ENCODE results near the gene MEIS2.

DNA sequence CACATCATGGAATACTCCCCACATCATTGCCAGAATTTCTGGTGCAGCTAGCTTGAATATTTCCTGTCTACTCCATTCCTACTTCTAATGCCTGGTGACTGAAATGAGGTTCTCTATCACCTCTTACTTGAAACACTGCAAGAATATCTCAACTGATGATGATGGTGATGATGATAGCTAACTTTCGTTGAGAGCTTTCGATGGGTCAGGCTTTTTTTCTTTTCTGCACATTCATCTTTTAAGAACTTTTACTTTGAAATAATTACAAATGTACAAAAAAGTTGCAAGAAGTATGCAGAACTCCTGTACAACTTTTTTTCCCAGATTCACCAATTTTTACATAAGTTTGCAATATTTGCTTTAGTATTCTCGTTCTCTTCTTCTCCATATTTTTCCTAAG lies 233.5 kb downstream of the MEIS2 start:
- TF ChIP-seq, protein P1, sequence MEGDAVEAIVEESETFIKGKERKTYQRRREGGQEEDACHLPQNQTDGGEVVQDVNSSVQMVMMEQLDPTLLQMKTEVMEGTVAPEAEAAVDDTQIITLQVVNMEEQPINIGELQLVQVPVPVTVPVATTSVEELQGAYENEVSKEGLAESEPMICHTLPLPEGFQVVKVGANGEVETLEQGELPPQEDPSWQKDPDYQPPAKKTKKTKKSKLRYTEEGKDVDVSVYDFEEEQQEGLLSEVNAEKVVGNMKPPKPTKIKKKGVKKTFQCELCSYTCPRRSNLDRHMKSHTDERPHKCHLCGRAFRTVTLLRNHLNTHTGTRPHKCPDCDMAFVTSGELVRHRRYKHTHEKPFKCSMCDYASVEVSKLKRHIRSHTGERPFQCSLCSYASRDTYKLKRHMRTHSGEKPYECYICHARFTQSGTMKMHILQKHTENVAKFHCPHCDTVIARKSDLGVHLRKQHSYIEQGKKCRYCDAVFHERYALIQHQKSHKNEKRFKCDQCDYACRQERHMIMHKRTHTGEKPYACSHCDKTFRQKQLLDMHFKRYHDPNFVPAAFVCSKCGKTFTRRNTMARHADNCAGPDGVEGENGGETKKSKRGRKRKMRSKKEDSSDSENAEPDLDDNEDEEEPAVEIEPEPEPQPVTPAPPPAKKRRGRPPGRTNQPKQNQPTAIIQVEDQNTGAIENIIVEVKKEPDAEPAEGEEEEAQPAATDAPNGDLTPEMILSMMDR (IDR thresholded peaks at IDR 0.05; ENCODE audit: low read length) = no peak
- TF ChIP-seq EZH2 (IDR thresholded peaks at IDR 0.05; ENCODE audit: borderline replicate concordance, low read length) = no peak

Data from OCI-LY1 (cell line).